NCI-H2227 (cell line): Measurements from ENCODE around the gene AKIRIN1.
"Not testable (repeated sequence)": the region's sequence is repeated elsewhere in the genome, so short reads cannot be mapped to it uniquely, and the experiment has no call there.

Source experiments
- DNase-seq: peaks from one replicate; lab custom pipeline; 2025; ENCODE audit not compliant: unreplicated experiment; lab: John Stamatoyannopoulos, UW

Gene AKIRIN1

GRCh38 chr1:39044762-39045161 is 53.7 kb downstream of the AKIRIN1 start:
- no peak for DNase-seq

DNA sequence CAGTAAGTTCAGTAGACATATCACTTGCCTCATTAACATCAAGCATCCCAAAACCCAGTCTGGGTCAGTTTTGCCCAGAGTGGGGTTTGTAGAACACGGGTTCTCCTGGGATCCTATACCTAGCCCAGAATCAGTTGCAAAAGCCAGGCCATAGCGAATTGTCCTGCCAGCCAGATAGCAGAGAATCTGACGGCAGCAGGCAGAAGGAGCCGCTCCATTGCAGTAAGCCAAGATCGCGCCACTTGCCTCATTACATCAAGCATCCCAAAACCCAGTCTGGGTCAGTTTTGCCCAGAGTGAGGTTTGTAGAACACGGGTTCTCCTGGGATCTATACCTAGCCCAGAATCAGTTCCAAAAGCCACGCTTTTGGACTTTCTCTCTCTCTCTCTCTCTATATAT is 54.2 kb downstream of the AKIRIN1 start:
- no peak for DNase-seq

DNA sequence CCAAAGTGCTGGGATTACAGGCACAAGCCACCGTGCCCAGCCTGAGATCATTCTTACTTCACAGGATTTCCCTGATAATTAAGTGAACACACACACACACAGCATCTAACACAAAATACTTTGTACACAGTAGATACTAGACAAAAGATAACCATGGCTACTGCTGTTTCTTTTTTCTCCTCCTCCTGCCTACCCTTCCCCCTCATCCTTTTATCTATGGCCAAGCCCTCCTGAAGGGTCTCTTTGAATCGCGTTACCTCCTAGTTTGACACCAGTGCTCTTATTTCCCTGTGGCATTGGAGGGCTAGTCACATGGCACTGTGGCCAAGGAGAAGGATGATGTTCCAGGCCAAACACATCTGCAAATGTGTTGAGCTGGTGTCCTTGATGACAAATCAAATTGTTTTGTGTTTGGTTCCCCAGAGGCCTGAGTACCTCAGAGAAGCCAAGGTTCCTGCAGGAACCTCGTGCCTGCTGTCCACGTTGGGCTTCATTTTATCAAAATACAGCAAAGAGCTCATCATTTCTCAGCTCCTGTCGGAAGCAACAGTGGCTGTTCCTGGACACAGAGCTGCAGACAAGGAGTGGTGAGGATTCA is 55.6 kb downstream of the AKIRIN1 start:
- DNase-seq, result no peak

GRCh38 chr1:39047374-39048229 is 56.5 kb downstream of the AKIRIN1 start:
- no peak for DNase-seq

GRCh38 chr1:39048745-39049370 is 57.8 kb downstream of the AKIRIN1 start:
- DNase-seq, result no peak

DNA sequence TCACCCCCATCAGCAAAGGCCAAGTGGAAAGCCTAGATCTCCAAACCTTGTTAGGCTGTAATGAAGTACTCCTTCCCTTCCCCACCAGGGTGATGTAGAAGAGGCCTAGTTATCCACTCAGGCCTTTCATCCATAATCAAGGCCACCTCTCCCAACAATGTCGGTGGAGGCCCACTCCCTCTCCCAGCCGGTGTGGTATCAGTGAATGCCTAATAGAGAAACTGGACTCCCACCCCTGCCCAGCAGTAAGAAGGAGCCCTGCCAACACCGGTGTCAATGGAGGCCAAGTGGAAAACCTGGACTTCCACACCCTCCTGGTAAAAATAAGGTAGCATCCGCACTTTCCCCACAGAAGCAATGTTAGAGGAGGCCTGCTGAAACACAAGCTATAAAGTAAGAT is 58.9 kb downstream of the AKIRIN1 start:
- DNase-seq, result no peak

DNA sequence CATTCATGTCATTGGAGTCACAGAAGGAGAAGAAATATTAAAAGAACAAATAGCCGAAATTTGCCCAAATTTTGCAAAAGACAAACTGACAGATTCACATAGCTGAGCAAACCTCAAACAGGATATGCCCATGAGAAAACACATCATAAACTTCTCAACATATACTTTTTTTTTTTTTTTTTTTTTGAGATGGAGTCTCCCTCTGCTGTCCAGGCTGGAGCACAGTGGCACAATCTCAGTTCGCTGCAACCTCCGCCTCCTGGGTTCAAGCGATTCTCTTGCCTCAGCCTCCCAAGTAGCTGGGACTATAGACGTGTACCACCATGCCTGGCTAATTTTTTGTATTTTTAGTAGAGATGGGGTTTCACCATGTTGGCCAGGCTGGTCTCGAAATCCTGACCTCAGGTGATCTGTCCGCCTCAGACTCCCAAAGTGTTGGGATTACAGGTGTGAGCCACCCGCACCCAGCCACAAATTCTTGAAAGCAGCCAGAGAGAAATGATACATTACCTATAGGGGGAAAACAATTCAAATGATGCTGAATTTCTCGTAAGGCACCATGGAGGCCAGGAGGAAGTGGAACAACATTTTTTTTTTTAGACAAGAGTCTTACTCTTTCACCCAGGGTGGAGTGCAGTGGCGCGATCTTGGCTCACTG is 60.2 kb downstream of the AKIRIN1 start:
- DNase-seq, result not testable (repeated sequence)

DNA sequence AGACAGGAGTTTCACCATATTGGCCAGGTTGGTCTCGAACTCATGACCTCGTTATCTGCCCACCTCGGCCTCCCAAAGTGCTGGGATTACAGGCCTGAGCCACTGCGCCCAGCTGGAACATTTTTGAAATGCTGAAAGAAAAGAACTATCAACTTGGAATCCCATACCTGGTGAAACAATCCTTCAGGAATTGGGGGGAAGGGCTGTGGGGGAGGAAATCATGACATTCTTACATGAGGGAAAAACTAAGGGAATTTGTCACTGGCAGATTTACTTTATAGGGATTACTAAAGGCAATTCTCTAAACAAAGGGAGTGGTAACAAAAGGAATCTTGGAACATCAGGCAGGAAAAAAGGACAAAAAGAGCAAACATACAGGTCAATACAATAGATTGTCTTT is 60.9 kb downstream of the AKIRIN1 start:
- no peak for DNase-seq

- DNase-seq, result not testable (repeated sequence)
These were observed 64.2 kb downstream of the AKIRIN1 start for GRCh38 chr1:39055213-39055710.
